ENCODE measurements around the gene HSD3B1.

DNA sequence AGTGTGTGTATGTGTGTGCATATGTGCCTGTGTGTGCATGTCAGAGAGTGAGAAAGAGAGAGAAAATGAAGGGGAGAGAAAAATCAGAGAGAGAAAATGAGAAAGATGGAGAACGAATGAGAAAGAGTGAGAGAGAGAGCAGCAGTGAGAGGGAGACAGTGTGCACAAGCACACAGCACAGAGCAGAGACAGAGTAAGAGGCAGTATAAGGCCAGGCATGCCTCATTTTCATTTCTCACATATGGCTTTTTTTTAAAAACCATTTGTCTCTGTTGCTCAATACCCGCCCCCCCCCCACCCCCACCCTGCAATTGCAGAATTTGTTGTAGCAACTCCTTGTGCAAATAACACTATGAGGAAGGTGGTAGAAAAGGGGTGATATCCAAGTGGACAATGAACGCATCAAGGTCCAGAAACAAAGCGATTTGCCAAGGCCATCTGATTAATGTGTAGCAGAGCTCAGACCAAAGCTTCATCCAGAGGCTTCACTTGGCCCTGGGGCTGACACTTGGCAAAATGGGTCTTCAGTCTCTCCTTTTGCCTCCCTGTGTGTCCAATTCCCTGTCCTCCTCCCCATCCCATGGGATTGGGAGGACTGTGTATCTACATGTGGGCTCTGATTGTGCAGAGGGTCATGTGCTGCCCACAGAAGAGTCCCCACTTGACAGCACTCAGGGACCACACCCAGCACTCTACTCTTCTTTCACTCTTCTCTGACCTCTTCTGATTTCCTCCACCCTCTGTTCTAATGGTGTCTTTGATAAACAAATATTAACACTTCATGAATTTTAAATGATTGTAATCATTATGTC is 38.9 kb upstream of the HSD3B1 start:
- TF ChIP-seq, protein P1, sequence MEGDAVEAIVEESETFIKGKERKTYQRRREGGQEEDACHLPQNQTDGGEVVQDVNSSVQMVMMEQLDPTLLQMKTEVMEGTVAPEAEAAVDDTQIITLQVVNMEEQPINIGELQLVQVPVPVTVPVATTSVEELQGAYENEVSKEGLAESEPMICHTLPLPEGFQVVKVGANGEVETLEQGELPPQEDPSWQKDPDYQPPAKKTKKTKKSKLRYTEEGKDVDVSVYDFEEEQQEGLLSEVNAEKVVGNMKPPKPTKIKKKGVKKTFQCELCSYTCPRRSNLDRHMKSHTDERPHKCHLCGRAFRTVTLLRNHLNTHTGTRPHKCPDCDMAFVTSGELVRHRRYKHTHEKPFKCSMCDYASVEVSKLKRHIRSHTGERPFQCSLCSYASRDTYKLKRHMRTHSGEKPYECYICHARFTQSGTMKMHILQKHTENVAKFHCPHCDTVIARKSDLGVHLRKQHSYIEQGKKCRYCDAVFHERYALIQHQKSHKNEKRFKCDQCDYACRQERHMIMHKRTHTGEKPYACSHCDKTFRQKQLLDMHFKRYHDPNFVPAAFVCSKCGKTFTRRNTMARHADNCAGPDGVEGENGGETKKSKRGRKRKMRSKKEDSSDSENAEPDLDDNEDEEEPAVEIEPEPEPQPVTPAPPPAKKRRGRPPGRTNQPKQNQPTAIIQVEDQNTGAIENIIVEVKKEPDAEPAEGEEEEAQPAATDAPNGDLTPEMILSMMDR (IDR thresholded peaks at IDR 0.05) = no peak
- TF ChIP-seq POLR2A (IDR thresholded peaks at IDR 0.05) = no peak

Measured in thyroid gland (tissue), 4 donors.